BE2C (cell line): ENCODE results near the gene THRA.

ENCODE experiments used
- DNase-seq: peaks from one replicate; pipeline ENCODE4 v3.0.0-alpha.2; 2020
- H3K27me3 ChIP-seq: fragments of 250-450 bp; sonication (Bioruptor Pico); 2 replicates; pipeline ENCODE4 v1.5.1; 2020; ENCODE audit warnings: mild to moderate bottlenecking
- H3K36me3 ChIP-seq: fragments of 250-450 bp; sonication (Bioruptor Pico); 2 replicates; pipeline ENCODE4 v1.5.1; 2020; ENCODE audit warnings: mild to moderate bottlenecking
- H3K4me1 ChIP-seq: fragments of 250-450 bp; sonication (Bioruptor Pico); 2 replicates; pipeline ENCODE4 v1.5.1; 2020
- H3K4me3 ChIP-seq: 2 replicates; pipeline ENCODE4 v1.5.1; 2011; ENCODE audit warnings: low read depth, low read length
- H3K9me3 ChIP-seq: fragments of 250-450 bp; sonication (Bioruptor Pico); 2 replicates; pipeline ENCODE4 v1.5.1; 2020
- CTCF ChIP-seq: IDR thresholded peaks from 2 replicates; pipeline ENCODE4 v1.5.1; 2012; ENCODE audit warnings: mild to moderate bottlenecking, low read depth, low read length

THRA gene

DNA sequence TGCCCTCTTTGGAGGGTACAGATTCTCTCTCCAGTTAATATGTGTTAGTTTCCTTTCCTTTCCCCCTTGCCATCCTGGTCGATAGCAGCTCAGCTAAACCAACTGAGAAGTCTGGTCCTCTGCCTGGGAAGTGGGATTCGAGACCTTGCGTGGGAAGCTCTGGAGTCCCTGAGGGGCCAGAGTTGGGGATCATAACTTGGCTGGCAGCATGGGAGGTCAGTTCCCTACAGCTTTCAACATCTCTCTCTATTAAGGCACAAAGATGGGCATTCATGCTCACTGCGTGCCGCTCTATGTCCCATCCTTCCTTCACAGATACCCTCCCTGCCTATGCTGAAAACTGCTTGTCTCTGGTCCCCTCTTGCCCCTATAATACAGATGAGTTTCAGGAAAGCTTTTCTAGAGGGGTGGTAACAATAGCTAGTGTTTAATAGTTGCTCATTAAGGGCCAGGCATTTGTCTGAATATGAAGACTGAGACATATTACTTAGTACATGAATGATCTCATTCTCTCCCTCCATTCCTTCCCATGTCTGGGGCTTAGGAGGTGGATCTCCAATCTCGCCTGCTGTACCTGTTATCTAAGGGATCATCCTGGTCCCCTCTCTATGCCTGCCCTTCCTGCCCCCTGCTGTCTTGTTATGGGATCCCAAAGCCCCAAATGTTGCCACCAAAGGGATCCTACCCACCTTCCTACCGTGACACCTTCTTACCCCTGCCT lies 10.8 kb downstream of the THRA start:
- H3K4me3 ChIP-seq = no peak overlapping the region
- no peak for TF ChIP-seq CTCF
- peaks cover 7% of the 10 kb centered on the region; the same call in 1 of the 2 replicates for H3K36me3 ChIP-seq

GRCh38 chr17:40074175-40074512 lies 11.4 kb downstream of the THRA start:
- H3K4me1 ChIP-seq = peaks cover 68% of the 10 kb centered on the region

More for the DNA sequence above, 10.8 kb downstream of the THRA start:
- DNase-seq = no peak
- H3K9me3 ChIP-seq = no peaks in the 10 kb centered on the region
- H3K4me1 ChIP-seq = peaks cover 70% of the 10 kb centered on the region
- no peaks in the 10 kb centered on the region for H3K27me3 ChIP-seq

DNA sequence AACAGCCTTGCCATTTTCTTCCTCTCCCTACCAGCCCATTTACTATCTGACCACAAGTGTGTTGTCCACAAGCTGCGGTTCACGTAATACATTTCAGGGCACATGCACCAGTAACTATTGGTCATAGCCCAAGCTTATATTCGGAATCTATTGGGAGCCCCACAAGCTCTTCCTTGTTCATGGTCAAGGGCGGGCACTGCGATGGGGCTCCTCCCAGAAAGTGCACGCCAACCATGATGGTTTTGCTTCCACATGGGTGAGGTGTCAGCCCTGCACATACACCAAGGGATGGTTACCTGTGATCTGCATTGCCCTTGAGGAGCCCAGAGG lies 12.1 kb downstream of the THRA start:
- Histone ChIP-seq H3K4me3 (no peak overlapping the region), H3K9me3 (no peaks in the 10 kb centered on the region), H3K36me3 (peaks cover 7% of the 10 kb centered on the region), H3K4me1 (peaks cover 61% of the 10 kb centered on the region), H3K27me3 (no peaks in the 10 kb centered on the region)
- TF ChIP-seq CTCF = no peak
- DNase-seq = no peak

More at GRCh38 chr17:40074175-40074512, 11.4 kb downstream of the THRA start:
- TF ChIP-seq CTCF = no peak
- Histone ChIP-seq H3K27me3 (no peaks in the 10 kb centered on the region), H3K9me3 (no peaks in the 10 kb centered on the region), H3K4me3 (no peak overlapping the region), H3K36me3 (peaks cover 7% of the 10 kb centered on the region; the same call in 1 of the 2 replicates)
- no peak for DNase-seq

GRCh38 chr17:40075201-40075941 lies 12.6 kb downstream of the THRA start:
- H3K4me3 ChIP-seq = peak overlapping the region; percentile 14; the same call in 1 of the 2 replicates

DNA sequence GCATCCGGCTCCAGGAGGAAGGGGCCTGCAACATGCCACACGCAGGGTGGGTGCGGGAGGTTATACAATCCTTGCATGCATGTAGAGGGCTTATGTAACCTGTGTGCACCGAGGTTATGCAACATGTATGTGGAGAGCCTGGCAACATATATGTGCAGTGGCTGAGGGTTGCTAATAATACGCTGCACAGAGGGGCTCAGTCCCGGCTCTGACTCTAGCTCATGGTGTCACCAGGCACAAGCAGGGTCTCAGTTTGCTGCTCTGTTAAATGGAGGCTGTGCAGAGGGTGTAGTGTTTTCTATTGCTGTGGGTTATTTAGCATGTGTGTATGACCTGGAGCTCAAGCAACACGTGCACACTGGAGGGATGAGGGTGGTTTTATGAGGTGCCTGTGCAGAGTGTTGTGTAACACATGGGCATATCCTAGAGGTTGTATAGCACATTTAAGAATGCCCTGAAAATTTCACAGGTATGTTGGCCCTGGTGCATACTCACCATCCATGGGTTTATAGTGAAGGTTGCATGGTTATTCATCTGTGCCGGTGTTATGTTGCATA lies 13.3 kb downstream of the THRA start:
- TF ChIP-seq CTCF = no peak
- Histone ChIP-seq H3K36me3 (peaks cover 7% of the 10 kb centered on the region), H3K9me3 (no peaks in the 10 kb centered on the region), H3K4me3 (peak overlapping the region; percentile 14; the same call in 1 of the 2 replicates), H3K27me3 (no peaks in the 10 kb centered on the region), H3K4me1 (peaks cover 49% of the 10 kb centered on the region)
- DNase-seq = no peak

More at GRCh38 chr17:40075201-40075941, 12.6 kb downstream of the THRA start:
- DNase-seq = peak; percentile 92
- Histone ChIP-seq H3K9me3 (no peaks in the 10 kb centered on the region), H3K36me3 (peaks cover 7% of the 10 kb centered on the region), H3K27me3 (no peaks in the 10 kb centered on the region), H3K4me1 (peaks cover 55% of the 10 kb centered on the region)
- TF ChIP-seq CTCF = peak; percentile 91

GRCh38 chr17:40076591-40076990 lies 13.8 kb downstream of the THRA start:
- peaks cover 43% of the 10 kb centered on the region for H3K4me1 ChIP-seq
- no peak overlapping the region for H3K4me3 ChIP-seq
- H3K27me3 ChIP-seq = no peaks in the 10 kb centered on the region
- no peak for DNase-seq
- peaks cover 7% of the 10 kb centered on the region for H3K36me3 ChIP-seq
- H3K9me3 ChIP-seq = no peaks in the 10 kb centered on the region
- TF ChIP-seq CTCF = no peak
